GF-D8 (cell line): ENCODE measurements around the gene CASR.

Source experiments
- DNase-seq: peaks from one replicate; lab custom pipeline; 2025; lab: John Stamatoyannopoulos, UW

Gene CASR

DNA sequence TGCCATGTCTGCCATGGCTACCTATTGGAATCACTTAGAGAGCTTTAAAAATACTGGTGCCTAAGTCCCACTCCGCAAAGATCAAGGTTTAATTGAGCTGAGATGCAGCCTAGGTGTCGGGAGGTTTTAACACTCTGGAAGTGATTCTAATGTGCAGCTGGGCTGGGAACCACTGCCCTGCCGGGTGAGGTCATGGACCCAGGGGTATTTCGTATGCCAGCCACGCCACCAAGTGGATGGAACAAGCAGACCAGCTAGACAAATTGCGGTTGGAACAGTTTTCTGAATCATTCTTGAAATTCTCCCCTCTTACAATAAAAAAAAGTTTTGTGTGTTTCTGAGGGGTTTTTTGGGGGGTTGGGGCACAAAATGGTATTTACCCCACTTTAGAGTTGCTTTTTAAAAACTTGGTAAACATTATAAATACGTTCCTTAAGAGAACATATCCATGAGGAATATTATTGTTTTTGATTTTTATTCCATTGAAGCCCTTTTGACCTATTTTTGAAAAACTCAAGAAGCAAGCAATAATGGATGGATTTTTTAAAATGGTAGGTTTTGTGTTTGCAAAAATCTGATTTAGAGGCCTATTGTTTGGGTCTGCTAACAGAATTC lies 75.4 kb downstream of the CASR start:
- DNase-seq: peak; percentile 34

DNA sequence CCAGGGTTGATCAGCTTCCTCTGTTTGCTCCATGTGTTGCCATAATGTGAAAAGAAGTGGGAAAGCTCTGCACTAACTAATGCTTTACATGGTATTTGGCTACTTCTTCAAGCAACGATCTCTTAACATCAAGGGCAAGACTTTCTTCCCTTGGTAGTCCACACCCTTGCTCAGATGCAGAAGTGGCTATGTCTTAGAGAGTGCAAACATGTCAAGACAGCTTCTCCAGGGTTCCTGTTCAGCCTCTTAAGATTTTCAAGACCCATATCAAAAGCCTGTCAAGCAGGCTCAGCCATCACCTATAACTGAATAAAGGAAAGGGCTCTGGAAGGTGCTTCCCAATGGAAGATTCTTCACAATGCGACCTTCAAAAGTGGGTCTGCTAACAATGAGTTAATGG lies 76.7 kb downstream of the CASR start:
- no peak for DNase-seq

DNA sequence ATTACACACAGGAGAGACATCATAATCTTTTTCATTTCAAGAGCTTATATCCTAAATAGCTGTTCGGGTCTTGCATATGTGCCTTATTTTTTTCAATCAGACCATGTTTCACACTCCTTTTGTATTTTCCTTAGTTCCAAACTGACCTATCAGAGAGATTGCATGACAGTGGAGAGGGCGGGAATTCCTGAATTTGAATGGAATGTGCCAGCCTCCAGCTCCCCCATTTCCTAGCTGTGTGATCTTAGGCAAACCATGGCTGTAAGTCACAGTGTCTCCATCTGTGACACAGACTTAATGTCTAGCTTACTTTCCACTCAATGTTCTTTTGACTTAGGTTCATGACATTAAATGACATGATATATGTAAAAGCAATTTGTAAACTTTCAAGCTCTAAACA lies 79.6 kb downstream of the CASR start:
- DNase-seq: no peak

DNA sequence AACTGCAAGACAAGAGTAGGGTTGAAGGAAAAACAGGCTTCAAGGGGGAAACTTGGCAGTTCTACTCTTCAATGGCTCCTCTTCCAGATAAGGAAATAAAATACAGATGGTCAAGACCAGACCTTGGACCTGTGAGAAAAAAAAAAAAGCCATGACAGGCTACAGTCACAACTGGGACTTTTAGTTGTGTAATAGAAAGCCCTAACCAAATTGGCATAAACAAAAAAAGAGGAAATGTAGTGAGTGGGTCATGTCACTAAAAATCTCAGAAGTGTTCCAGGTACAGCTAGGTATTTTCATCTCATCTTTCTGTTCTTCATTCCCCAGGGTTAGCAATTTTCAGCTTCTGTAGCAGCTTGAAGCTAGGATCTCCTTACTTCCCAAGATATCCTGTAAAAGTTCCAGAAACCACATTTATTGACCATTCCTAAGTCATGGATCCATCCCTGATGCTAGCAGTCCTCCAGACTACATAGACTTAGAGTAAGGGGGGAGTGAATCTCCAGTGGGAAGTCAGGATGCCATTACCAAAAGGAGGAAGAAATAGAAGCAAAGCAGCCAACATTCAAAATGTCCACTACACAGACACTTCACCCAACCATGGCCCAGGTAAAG lies 80.6 kb downstream of the CASR start:
- no peak for DNase-seq

DNA sequence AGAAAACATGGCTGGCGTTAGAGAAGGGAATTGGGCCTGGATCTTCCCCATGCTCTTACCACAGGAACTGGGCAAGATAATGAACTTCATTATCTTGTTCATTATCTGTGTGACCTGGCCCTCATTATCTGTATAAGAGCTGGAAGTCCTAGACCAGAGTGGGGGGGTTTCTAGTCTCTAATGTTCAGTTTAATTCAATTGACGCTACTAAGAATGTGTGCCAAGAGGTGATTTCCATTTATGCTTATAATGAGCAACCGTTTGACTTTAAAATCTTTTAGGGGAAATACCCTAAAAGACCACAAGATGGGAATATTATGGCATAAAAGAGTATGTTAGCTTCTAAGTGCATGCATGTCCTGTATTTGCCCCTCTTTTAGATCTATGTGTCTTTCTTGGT lies 82.5 kb downstream of the CASR start:
- DNase-seq: no peak

DNA sequence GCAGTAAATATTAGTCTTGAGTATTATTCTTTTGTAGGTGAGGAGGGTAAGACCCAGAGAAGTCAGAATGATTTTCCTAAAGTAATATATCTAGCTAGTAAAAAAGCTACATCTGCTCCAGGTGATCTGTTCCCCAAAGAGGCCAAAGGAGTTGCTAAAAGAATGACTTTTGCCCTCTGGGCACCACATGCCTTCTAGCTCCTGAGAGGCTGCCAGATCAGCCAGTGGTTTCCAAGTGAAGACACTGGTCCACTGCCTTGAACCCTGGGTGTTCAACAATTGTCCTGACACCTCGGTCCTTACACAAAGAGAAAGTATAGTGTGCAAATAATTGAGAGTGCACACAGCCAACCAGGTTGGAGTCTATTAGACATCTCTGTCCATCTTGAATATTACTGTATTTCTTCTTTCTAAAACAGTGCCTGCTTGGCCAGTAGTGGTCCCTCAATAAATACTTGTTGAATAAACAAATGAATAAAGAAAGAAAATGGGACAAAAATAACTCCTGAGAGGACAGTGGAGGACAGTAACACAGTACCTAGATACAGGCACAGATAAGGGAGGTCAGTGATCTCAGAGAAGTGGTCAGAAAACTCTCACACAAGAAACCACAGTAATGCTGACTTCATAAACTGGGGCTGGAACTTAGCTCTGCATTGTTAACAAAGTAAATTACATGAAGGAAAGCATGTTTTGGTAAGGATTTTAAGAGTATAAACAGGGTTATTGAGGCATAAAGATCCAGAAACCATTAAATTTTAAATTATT lies 85.0 kb downstream of the CASR start:
- no peak for DNase-seq

DNA sequence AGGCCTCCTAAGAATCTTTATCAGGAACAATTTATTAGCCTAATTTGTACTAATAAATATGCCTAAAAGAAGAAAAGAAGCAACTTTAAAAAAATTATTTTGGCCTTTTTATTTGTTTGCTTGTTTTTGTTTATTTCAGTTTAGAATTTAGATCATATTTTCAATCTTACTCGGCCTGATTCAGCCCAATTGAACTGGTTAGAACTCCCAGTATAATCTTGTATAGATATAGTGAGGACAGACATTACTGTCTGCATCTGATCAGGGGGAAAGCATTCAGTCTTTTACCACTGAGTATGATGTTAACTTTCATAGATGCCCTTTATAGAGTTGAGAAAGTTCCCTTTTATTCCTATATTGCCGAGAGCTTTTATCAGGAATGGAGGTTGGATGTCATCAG lies 85.6 kb downstream of the CASR start:
- DNase-seq: no peak

DNA sequence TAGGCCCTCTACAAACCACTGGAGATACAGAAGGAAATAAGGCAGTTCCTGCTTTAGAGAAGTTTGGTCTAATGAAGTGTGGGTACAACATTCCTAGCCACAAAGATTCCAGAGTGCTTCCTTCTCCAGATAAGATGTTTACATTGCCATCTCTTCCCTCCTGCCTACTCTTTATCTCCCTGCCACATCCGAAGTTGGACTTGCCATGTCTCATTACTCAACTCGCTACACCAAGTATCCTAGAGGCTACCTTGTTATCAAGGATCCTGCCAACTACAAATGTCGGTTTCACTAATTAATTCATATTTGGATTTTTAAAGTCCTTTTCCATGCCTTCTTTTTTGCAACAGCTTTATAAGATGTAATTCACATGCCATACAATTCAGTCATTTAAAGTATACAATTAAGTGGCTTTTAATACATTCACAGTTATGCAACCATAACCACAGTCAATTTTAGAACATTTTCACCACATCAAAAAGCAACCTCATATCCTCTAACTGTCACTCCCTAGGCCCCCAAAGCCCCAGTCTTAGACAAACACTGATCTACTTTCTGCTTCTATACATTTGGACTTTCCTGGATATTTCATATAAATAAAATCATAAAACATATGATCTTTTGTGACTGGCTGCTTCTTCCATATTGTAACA lies 87.9 kb downstream of the CASR start:
- peak; percentile 77 for DNase-seq

DNA sequence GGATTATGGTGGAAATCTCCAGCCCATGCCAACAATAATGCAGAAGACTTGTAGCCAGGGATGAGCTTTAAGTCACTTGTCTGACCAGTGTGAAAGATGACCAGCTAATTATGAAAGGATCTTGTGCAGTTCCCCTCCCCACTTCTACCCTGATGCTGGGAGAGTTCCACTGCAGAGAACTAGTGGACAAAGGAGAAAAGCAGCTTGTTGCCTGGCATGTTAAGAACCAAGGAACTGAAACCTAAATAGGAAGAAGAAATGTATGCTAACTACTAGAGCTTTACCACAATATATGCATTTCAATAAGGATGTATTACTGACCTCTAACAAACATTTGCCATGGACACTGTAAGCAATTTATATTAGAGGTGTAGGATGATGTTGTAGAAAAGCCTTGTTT lies 89.4 kb downstream of the CASR start:
- no peak for DNase-seq

DNA sequence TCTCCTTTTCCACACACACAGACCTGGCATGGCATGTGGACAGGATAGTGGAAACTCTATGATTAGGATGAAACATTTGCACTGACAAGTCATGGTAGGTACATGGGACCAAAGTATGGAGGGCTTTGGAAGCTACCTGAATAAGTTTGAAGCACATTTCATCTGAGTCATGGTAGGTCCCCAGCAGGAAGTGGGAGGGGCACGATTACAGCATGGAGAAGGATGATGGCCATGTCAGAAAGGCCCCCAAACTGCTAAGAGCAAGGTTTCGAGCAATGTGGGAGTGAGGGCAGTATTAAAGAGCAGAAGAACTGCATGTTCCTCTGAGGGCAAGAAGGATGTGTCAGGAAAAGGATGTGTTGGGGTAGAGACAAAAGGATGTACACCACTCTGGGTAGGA lies 90.0 kb downstream of the CASR start:
- no peak for DNase-seq

DNA sequence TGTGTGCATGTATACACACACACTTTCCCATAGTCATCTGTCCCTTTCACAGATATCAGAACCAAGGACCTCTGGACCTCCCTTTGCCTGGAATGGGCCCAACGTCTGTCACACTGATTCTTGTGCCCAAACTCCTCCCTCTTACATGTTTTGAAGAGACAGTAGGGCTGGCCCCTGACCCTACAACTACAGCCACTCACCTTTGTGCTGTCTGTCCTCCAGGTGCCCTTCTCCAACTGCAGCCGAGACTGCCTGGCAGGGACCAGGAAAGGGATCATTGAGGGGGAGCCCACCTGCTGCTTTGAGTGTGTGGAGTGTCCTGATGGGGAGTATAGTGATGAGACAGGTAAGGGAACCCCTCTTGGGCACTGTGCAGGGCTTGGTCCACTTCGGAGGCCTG lies 98.4 kb downstream of the CASR start:
- no peak for DNase-seq

DNA sequence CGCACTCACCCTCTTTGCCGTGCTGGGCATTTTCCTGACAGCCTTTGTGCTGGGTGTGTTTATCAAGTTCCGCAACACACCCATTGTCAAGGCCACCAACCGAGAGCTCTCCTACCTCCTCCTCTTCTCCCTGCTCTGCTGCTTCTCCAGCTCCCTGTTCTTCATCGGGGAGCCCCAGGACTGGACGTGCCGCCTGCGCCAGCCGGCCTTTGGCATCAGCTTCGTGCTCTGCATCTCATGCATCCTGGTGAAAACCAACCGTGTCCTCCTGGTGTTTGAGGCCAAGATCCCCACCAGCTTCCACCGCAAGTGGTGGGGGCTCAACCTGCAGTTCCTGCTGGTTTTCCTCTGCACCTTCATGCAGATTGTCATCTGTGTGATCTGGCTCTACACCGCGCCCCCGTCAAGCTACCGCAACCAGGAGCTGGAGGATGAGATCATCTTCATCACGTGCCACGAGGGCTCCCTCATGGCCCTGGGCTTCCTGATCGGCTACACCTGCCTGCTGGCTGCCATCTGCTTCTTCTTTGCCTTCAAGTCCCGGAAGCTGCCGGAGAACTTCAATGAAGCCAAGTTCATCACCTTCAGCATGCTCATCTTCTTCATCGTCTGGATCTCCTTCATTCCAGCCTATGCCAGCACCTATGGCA lies 100.5 kb downstream of the CASR start:
- no peak for DNase-seq

DNA sequence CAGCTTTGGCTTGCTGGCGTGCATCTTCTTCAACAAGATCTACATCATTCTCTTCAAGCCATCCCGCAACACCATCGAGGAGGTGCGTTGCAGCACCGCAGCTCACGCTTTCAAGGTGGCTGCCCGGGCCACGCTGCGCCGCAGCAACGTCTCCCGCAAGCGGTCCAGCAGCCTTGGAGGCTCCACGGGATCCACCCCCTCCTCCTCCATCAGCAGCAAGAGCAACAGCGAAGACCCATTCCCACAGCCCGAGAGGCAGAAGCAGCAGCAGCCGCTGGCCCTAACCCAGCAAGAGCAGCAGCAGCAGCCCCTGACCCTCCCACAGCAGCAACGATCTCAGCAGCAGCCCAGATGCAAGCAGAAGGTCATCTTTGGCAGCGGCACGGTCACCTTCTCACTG lies 101.0 kb downstream of the CASR start:
- DNase-seq: no peak

DNA sequence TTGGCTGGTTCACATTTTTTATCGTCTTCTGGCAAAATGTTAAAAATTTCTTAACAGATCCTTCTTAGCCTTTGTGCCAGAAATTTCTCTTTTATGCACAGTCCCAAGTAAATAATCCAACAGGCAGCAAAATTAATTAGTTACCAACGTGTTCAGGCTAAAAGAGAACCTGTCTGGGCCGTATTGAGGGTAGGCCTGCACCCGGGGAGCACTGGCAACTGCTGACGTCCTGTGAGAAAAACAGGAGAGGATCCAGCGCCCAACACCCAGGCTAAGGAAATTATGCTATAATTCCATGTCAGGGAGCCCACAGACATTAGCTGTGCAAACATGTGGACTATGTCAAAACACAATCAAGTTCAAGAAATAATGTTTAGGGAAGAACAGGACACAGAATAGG lies 110.9 kb downstream of the CASR start:
- DNase-seq: no peak

DNA sequence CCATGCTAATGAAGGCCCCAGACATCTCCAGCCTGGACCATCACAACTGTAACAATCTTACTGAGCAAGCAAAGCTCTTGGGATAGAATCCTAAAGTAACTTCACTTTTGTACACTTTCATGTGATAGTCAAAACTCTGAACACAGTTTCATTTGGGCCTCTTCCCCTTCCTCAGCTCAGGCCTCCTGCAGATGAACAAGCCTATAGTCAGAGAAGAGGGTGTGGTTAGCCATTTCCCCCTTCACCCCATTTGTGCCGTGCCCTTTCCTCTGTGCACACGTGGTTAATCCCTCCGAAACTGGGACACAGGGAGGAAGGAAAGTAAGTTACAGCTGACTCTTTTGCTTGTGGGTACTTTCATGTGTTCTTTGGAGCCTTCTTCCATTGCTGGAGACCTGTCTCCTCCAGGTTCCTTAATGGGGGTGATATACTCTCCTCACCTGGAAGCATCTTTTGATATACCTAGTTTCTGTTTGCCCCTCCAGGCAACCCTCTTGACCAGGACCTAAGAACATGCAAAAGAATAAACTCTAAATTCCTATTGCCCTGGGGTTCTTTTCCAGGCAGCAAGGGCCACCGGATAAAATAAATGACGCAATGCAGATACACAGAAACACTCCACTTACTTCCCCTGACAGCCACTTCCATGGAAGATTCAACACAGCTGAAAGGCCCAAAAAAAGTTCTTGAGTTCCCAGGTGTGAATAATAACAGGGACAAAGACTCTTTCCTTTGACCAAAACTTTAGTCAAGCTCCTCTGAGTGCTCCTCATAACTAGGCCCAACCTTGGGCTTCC lies 112.0 kb downstream of the CASR start:
- DNase-seq: peak; percentile 47

DNA sequence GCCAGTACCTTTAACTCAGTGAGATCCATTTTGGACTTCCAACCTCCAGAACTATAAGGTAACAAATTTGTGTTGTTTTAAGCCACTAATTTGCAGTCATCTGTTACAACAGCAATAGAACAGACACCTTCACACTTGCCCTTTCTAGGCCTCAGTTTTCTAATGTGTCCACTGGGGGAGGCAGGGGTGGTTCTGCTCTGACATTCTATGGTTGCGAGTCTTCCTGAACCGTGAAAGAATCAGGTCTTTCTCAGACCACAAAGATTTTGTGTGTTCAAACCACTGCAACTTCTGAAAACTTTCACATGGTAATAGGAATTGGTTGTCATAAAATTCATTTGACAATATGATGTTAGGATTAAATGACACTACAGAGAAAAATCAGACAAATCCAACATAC lies 114.8 kb downstream of the CASR start:
- no peak for DNase-seq

DNA sequence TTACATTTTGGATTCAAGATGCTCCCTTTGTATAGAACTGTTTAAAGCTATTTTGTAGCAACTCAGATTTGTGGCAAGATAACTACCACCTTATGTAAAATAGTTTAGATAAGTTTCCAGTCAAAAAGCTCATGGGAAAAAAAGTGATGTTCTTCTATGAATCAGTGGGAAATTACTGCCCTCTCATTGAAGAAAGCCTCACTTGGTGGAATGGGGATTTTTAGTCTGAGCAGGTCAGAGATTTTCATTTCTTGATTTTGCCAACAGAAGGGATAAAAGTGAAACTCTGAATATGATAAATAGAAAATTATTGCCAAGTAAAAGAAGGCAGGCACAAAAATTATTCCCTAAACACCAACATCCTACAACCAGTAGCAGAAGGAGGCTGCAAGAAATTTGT lies 115.7 kb downstream of the CASR start:
- no peak for DNase-seq

DNA sequence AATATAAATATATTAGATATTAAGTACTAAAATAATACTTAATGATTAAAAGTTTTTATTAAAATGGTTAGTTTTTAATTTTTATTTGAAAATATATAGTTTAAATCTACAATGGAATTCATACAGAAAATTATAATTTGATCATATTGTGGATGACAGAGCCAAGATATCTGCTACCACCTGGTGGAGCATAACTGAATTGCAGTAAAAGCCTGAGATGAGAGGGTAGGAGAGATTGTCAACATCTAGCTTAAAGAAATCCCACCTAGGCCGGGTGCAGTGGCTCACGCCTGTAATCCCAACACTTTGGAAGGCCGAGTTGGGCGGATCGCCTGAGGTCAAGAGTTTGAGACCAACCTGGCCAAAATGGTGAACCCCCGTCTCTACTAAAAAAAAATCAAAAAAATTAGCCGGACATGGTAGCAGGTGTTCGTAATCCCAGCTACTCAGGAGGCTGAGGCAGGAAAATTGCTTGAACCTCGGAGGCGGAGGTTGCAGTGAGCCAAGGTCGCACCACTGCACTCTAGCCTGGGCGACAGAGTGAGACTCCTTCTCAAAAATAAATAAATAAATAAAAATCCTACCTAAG lies 116.5 kb downstream of the CASR start:
- no peak for DNase-seq

DNA sequence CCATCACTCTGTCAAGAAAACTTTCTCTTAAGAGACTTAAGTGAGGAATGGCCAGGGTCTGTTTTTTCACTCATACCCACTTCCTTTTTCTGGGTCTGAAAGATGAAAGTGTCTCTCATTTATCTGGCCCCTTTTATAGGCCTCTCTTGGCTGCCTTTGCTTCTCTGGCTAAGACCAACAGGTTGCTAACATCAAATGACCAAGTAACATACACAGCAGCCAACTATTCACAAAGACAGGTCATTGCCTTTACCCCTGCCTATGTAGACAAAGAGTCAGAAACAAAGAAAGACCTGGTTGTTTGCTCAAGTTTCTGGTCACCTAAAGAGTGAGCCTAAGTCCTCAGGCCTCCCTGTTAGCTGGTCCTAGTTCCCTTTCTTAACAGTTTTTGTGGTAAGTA lies 117.6 kb downstream of the CASR start:
- DNase-seq: no peak

DNA sequence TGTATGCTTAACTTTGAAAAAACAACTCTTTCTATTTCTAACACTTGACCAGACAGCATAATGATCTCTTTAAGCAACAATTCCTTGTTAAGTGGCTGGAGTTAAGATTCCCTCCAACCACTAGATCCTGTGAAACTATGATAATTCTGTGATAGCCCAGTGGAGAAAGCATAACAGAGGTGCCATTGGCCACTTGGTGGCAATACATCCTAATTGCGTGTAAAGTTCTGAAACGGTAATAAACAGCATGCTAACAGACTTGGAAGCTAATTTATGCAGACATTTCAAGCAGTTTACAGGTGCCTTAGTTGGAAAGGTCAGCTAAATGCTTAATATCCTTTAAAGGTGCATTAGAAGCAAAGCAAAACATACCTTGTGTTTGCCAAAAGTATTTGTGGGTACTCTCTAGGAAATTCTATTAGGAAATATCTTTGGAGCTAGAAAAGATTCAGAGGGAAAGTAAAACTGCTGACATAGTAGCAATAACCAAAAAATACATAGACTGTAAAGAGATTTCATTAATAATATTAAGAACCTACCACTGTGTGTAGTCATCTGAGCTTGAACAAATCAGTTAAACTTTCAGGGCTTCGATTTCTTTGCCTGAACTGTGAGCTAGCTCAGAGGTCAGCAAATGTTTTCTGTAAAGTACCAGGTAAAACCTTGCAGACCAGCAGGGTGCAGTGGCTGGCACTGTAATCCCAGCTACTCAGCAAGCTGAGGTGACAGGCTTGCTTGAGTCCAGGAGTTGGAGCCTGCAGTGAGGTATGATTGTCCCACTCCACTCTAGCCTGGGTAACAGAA lies 122.6 kb downstream of the CASR start:
- peak; percentile 44 for DNase-seq

DNA sequence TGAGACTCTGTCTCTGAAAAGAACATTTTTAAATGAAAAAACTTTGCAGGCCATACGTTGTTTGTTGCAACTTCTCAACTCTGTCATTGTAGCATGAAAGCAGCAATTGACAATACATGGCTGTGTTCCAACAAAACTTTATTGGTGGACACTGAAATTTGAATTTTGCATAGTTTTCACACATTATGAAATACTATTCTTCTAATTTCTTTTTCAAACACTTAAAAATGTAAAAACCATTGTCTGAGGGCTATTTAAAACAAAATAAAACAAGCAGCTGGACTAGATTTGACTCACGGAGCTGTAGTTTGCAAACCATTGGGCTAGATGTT lies 123.1 kb downstream of the CASR start:
- DNase-seq: no peak
